HG03135 (cell line): Measurements from ENCODE around the gene PEX5L.
A peak's percentile ranks its signal among the peaks of the same experiment; 100 is the strongest.

Experiments used
- ATAC-seq: cut with Tn5 transposase; IDR thresholded peaks from one replicate; pipeline ENCODE4 v1.9.1; 2021; ENCODE audit warnings: mild to moderate bottlenecking, moderate library complexity; ENCODE audit not compliant: unreplicated experiment

PEX5L gene

DNA sequence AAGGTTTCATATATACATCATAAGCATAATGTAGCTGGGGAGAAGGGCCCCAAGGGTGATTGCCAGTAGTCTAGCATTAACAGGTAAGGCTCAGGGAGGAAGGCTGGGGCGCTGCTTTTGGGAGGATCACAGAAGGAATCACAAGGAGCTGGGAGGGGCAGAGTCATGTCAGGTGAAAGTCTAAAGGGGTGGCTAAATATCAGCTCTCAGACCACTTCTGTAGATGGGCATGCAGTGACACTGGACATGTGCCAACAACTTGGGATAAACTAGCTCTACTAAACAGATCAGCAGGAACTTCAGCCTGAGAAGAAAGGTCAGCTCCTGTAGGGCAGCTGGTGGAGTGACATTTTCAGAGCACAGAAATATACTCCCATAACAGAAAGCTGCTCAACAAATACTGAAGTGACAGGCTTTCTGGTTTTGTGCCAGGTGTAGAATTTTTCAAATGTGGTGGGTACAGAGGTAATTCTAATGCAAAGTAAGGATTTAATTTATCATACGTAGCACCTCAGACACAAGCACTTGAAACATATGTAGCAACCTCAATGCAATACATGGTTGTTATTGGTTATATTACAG, 79.4 kb downstream of the PEX5L start:
- ATAC-seq = no peak

DNA sequence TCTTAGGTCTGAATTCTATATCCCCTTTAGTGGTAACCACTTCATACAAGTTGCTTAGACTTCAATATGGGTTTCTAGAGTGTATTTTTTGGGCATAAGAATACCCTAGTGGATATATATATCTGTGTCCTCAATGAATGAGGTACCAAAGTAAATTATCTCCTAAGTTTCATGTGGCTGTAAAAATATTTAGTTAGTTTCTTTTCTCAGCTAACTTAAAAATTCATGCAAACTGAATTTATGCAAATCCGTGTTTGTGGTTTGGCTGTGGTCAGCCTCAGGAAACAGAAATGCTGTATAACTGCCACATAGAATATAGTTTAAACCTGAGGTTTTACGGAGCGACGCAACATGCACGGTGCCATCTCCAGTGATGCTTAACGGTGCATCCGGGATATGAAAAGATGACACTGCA, 80.3 kb downstream of the PEX5L start:
- peak; percentile 89 for ATAC-seq

GRCh38 chr3:179955809-179956208, 80.9 kb downstream of the PEX5L start:
- ATAC-seq = no peak

- ATAC-seq = no peak
Observed at GRCh38 chr3:179955286-179955685, 81.5 kb downstream of the PEX5L start.

- ATAC-seq = no peak
Observed at GRCh38 chr3:179953993-179954870, 82.5 kb downstream of the PEX5L start.

GRCh38 chr3:179950840-179951239, 85.9 kb downstream of the PEX5L start:
- no peak for ATAC-seq

GRCh38 chr3:179949869-179950268, 86.9 kb downstream of the PEX5L start:
- ATAC-seq = peak; percentile 22

GRCh38 chr3:179949412-179949811, 87.3 kb downstream of the PEX5L start:
- ATAC-seq = peak; percentile 86

DNA sequence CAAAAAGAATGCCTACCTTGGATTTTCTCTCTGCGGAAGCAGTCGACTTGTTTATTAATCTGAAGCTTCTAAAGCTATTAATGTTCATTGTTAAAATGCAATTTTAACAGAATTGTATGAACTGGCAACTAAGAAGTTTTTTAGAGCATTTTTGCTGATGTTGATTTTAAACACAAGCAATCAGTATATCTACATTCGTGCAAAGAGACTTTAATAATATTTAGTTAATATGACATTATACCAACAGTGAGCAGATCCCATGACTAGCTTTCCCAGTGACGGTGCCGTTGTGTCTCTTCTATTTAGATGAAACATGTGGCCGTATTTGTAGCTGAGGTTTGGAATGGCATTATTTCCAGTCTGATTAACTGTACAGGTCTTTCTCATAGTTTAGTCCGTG, 88.0 kb downstream of the PEX5L start:
- ATAC-seq = no peak

- no peak for ATAC-seq
Observed at GRCh38 chr3:179945569-179945968, 91.2 kb downstream of the PEX5L start.

- no peak for ATAC-seq
Observed at GRCh38 chr3:179943117-179943880, 93.4 kb downstream of the PEX5L start.

DNA sequence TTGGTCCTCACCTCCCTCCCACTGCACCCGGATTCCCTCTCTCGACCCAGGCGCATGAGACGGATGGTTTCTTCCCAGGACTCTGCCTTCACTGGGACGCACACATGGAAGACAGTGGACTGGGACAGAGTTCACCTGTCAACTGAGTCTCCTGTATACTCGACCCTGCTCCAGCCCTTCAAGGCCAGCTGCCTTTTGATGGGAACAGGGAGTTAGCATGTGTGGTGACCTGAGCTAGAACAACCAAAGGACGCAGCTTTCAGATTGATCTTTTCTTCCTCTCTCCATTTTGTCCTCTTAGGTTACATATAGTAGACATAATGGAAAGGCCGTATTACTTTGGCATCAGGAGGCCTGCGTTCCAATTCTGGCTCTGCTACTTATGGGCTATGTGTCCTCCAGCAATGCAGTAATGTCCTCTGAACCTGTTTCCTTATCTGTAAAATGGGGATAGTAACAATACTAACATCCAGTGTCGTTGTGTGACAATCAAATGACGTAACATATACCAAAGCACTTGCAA, 94.1 kb downstream of the PEX5L start:
- ATAC-seq = peak; percentile 18

- ATAC-seq = no peak
Observed at GRCh38 chr3:179935710-179936109, 101.0 kb downstream of the PEX5L start.

DNA sequence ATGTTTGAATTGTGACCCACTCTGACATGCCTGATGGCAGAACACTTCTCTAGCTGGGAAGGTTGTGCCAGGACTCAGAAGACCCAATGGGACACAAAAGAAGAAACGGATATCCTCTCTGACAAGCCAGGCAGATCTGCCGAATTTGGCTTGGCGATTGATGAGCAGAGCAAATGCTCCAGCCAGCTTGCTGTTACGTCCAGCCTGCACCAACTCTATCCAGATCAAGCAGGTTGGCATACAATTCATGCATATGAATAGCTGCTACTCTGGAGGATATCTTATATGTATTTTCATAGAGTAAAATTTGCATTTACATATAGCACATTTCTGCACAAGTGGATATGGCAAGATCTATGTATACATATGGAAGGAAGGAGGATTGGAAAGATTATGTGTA, 102.8 kb downstream of the PEX5L start:
- ATAC-seq = no peak

DNA sequence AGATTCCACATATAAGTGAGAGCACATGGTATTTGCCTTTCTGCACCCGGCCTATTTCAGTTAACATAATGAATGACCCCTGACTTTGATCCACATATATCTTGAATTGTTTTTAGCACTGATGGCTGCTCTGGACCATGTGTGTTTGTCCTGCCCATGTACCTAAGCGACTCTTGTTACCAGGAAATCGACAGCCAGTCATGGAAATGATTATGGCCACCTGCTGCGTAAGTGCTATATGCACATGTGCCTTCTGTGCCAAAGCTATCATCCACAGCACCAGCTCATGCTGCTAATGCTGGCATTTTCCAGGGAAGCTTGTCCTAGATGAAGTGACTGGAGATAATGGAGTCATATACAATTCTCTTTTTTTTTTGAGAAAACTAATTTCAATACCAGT, 103.7 kb downstream of the PEX5L start:
- no peak for ATAC-seq

- ATAC-seq = no peak
Observed at GRCh38 chr3:179932674-179933073, 104.1 kb downstream of the PEX5L start.

DNA sequence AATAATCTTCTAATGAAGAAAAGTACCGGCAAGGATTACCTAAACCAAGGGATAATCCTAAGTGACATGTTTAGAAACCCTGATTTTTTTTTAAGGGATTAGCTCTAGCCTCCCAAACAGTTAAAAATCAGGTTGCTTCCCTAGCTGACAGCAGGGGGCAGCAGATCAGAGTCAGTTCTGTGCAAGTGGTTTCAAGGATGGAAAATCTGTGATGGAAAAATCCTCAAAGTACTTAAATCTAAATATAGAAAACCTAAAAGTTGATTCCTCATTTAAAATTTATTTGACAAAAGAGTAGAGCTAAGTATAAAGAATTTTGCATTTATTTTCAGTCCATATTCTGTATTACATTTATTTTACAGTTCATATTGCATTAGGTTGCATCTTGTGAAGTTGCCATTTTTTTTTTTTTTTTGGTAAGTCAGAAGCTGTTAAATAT, 107.6 kb downstream of the PEX5L start:
- no peak for ATAC-seq

DNA sequence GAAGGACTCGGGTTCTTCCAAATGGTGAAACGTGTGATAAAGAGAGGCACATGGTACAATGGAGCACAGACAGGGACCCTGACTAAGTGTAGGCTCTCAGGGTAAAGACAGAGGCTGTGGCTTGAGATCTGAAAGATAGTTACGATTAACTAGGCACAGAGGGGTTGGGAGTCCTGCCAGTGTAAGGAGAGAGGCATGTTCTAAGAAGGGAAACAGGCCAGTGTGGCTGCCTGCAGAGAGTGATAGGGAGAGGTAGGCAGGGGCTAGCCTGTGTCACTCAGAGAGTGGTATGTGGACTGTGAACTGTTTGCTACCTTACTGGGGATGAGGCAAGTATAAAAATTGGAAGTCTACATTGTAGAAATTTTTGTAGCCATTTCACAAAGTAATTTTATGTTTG, 109.5 kb downstream of the PEX5L start:
- no peak for ATAC-seq

- ATAC-seq = no peak
Observed at GRCh38 chr3:179921951-179922350, 114.8 kb downstream of the PEX5L start.

GRCh38 chr3:179921500-179921899, 115.2 kb downstream of the PEX5L start:
- ATAC-seq = peak; percentile 93

- no peak for ATAC-seq
Observed at GRCh38 chr3:179907784-179908482, 128.8 kb downstream of the PEX5L start.
